ENCODE results near the gene ISLR. TPM values are rescaled to one million over a fixed set of nuclear protein-coding genes. Genes with fewer than 3 reads are reported as not detected.

ISLR gene
- total and polyA plus RNA-seq, 2 experiments from 2014 or later: 0.55 TPM; not detected in 1

DNA sequence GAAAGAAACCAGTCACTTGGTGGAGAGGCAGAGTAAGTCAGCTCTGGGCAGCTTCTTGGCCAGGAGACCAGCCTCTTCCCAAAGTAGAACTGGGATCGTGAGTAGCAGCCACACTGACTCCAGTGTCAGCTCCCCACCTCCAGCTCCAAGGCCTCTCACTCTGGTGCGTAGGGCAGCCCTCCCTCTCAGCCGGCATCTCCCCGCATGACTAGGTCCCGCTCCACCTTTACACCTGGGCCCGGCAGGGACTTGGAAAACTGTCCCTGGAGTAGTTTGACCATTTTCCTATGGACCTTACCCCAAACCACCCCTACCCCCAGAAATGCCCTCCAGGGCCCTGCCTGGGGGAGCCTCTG lies 25.8 kb downstream of the ISLR start:
- Mint-ChIP-seq H3K27ac (no peak overlapping the region), H3K4me1 (peaks cover 44% of the 10 kb centered on the region), H3K27me3 (ENCODE audit: insufficient read depth, low read depth, poor library complexity) (peaks cover 19% of the 10 kb centered on the region), H3K4me3 (no peak overlapping the region), H3K9me3 (no peaks in the 10 kb centered on the region), H3K36me3 (ENCODE audit: low read depth) (no peaks in the 10 kb centered on the region; the same call in 2 of the 3 replicates)
- DNase-seq (ENCODE audit: low spot score) (no peak), ATAC-seq (no peak)
- H3K27me3 ChIP-seq (ENCODE audit: insufficient read depth): peaks cover 13% of the 10 kb centered on the region
- H2AFZ ChIP-seq: no peak overlapping the region
- peaks cover 32% of the 10 kb centered on the region for H3K4me1 ChIP-seq (ENCODE audit: insufficient read depth)
- peaks cover 7% of the 10 kb centered on the region; the same call in 1 of the 2 replicates for H3F3A ChIP-seq (replicated peaks; ENCODE audit: low read depth)
- H3K27ac ChIP-seq (ENCODE audit: low read depth): no peak overlapping the region
- H3K4me2 ChIP-seq: no peak overlapping the region
- H3K36me3 ChIP-seq (ENCODE audit: insufficient read depth): no peaks in the 10 kb centered on the region; the same call in 1 of the 2 replicates
- no peaks in the 10 kb centered on the region for H3K79me2 ChIP-seq (replicated peaks; ENCODE audit: insufficient read depth)
- H3K9me2 ChIP-seq (ENCODE audit: insufficient read depth): no peaks in the 10 kb centered on the region
- TF ChIP-seq EZH2phosphoT487 (IDR thresholded peaks at IDR 0.05; ENCODE audit: unreplicated experiment): no peak
- no peak for TF ChIP-seq EZH2 (IDR thresholded peaks at IDR 0.05; ENCODE audit: low read depth, unreplicated experiment)
- no peak for TF ChIP-seq JUNB (IDR thresholded peaks at IDR 0.05; ENCODE audit: unreplicated experiment)
- TF ChIP-seq, protein P1, sequence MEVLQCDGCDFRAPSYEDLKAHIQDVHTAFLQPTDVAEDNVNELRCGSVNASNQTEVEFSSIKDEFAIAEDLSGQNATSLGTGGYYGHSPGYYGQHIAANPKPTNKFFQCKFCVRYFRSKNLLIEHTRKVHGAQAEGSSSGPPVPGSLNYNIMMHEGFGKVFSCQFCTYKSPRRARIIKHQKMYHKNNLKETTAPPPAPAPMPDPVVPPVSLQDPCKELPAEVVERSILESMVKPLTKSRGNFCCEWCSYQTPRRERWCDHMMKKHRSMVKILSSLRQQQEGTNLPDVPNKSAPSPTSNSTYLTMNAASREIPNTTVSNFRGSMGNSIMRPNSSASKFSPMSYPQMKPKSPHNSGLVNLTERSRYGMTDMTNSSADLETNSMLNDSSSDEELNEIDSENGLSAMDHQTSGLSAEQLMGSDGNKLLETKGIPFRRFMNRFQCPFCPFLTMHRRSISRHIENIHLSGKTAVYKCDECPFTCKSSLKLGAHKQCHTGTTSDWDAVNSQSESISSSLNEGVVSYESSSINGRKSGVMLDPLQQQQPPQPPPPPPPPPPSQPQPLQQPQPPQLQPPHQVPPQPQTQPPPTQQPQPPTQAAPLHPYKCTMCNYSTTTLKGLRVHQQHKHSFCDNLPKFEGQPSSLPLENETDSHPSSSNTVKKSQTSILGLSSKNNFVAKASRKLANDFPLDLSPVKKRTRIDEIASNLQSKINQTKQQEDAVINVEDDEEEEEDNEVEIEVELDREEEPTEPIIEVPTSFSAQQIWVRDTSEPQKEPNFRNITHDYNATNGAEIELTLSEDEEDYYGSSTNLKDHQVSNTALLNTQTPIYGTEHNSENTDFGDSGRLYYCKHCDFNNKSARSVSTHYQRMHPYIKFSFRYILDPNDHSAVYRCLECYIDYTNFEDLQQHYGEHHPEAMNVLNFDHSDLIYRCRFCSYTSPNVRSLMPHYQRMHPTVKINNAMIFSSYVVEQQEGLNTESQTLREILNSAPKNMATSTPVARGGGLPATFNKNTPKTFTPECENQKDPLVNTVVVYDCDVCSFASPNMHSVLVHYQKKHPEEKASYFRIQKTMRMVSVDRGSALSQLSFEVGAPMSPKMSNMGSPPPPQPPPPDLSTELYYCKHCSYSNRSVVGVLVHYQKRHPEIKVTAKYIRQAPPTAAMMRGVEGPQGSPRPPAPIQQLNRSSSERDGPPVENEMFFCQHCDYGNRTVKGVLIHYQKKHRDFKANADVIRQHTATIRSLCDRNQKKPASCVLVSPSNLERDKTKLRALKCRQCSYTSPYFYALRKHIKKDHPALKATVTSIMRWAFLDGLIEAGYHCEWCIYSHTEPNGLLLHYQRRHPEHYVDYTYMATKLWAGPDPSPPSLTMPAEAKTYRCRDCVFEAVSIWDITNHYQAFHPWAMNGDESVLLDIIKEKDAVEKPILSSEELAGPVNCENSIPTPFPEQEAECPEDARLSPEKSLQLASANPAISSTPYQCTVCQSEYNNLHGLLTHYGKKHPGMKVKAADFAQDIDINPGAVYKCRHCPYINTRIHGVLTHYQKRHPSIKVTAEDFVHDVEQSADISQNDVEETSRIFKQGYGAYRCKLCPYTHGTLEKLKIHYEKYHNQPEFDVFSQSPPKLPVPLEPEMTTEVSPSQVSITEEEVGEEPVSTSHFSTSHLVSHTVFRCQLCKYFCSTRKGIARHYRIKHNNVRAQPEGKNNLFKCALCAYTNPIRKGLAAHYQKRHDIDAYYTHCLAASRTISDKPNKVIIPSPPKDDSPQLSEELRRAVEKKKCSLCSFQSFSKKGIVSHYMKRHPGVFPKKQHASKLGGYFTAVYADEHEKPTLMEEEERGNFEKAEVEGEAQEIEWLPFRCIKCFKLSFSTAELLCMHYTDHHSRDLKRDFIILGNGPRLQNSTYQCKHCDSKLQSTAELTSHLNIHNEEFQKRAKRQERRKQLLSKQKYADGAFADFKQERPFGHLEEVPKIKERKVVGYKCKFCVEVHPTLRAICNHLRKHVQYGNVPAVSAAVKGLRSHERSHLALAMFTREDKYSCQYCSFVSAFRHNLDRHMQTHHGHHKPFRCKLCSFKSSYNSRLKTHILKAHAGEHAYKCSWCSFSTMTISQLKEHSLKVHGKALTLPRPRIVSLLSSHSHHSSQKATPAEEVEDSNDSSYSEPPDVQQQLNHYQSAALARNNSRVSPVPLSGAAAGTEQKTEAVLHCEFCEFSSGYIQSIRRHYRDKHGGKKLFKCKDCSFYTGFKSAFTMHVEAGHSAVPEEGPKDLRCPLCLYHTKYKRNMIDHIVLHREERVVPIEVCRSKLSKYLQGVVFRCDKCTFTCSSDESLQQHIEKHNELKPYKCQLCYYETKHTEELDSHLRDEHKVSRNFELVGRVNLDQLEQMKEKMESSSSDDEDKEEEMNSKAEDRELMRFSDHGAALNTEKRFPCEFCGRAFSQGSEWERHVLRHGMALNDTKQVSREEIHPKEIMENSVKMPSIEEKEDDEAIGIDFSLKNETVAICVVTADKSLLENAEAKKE (CRISPR knock-in tag; IDR thresholded peaks at IDR 0.05): no peak
- TF ChIP-seq POLR2AphosphoS5 (IDR thresholded peaks at IDR 0.05; ENCODE audit: low read depth): no peak
- TF ChIP-seq ZNF114 (CRISPR knock-in tag; IDR thresholded peaks at IDR 0.05): no peak
- TF ChIP-seq CREB1 (CRISPR knock-in tag; IDR thresholded peaks at IDR 0.05; ENCODE audit: low read depth): no peak
- TF ChIP-seq, protein P2, sequence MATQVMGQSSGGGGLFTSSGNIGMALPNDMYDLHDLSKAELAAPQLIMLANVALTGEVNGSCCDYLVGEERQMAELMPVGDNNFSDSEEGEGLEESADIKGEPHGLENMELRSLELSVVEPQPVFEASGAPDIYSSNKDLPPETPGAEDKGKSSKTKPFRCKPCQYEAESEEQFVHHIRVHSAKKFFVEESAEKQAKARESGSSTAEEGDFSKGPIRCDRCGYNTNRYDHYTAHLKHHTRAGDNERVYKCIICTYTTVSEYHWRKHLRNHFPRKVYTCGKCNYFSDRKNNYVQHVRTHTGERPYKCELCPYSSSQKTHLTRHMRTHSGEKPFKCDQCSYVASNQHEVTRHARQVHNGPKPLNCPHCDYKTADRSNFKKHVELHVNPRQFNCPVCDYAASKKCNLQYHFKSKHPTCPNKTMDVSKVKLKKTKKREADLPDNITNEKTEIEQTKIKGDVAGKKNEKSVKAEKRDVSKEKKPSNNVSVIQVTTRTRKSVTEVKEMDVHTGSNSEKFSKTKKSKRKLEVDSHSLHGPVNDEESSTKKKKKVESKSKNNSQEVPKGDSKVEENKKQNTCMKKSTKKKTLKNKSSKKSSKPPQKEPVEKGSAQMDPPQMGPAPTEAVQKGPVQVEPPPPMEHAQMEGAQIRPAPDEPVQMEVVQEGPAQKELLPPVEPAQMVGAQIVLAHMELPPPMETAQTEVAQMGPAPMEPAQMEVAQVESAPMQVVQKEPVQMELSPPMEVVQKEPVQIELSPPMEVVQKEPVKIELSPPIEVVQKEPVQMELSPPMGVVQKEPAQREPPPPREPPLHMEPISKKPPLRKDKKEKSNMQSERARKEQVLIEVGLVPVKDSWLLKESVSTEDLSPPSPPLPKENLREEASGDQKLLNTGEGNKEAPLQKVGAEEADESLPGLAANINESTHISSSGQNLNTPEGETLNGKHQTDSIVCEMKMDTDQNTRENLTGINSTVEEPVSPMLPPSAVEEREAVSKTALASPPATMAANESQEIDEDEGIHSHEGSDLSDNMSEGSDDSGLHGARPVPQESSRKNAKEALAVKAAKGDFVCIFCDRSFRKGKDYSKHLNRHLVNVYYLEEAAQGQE (IDR thresholded peaks at IDR 0.05; ENCODE audit: unreplicated experiment): no peak
- TF ChIP-seq, protein P3, sequence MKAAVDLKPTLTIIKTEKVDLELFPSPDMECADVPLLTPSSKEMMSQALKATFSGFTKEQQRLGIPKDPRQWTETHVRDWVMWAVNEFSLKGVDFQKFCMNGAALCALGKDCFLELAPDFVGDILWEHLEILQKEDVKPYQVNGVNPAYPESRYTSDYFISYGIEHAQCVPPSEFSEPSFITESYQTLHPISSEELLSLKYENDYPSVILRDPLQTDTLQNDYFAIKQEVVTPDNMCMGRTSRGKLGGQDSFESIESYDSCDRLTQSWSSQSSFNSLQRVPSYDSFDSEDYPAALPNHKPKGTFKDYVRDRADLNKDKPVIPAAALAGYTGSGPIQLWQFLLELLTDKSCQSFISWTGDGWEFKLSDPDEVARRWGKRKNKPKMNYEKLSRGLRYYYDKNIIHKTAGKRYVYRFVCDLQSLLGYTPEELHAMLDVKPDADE (IDR thresholded peaks at IDR 0.05): no peak
- TF ChIP-seq STAT1 (IDR thresholded peaks at IDR 0.05; ENCODE audit: unreplicated experiment): no peak
- TF ChIP-seq, protein P4, sequence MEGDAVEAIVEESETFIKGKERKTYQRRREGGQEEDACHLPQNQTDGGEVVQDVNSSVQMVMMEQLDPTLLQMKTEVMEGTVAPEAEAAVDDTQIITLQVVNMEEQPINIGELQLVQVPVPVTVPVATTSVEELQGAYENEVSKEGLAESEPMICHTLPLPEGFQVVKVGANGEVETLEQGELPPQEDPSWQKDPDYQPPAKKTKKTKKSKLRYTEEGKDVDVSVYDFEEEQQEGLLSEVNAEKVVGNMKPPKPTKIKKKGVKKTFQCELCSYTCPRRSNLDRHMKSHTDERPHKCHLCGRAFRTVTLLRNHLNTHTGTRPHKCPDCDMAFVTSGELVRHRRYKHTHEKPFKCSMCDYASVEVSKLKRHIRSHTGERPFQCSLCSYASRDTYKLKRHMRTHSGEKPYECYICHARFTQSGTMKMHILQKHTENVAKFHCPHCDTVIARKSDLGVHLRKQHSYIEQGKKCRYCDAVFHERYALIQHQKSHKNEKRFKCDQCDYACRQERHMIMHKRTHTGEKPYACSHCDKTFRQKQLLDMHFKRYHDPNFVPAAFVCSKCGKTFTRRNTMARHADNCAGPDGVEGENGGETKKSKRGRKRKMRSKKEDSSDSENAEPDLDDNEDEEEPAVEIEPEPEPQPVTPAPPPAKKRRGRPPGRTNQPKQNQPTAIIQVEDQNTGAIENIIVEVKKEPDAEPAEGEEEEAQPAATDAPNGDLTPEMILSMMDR (conservative IDR thresholded peaks at IDR 0.05; ENCODE audit: low read depth in 2 of 2): no peak
- TF ChIP-seq NANOG (IDR thresholded peaks at IDR 0.05; ENCODE audit: borderline replicate concordance): no peak
- no peak for TF ChIP-seq ZNF331 (CRISPR knock-in tag; IDR thresholded peaks at IDR 0.05; ENCODE audit: low read depth)
- no peaks in the 10 kb centered on the region for H4K20me1 ChIP-seq (replicated peaks; ENCODE audit: insufficient read depth)
- no peak overlapping the region for H3K4me3 ChIP-seq

Data from GM23338 (cell line).